IPS-18a (cell line): ENCODE measurements around the gene PODN.

Experiments used
- H3K27ac ChIP-seq: one replicate; pipeline ENCODE4 v1.5.1; 2013; ENCODE audit warnings: low read length
- H3K27me3 ChIP-seq: one replicate; pipeline ENCODE4 v1.6.1; 2013; ENCODE audit warnings: mild to moderate bottlenecking, low read length; ENCODE audit not compliant: control insufficient read depth, insufficient read depth
- H3K36me3 ChIP-seq: one replicate; pipeline ENCODE4 v1.6.1; 2013; ENCODE audit warnings: low read depth, low read length; ENCODE audit not compliant: control insufficient read depth
- H3K4me1 ChIP-seq: one replicate; pipeline ENCODE4 v1.6.1; 2013; ENCODE audit warnings: low read depth, low read length; ENCODE audit not compliant: control insufficient read depth
- H3K4me3 ChIP-seq: one replicate; pipeline ENCODE4 v1.5.1; 2013; ENCODE audit warnings: low read length
- H3K9ac ChIP-seq: one replicate; pipeline ENCODE4 v1.6.1; 2013; ENCODE audit warnings: mild to moderate bottlenecking, low read length, moderate library complexity
- H3K9me3 ChIP-seq: one replicate; pipeline ENCODE4 v1.6.1; 2013; ENCODE audit warnings: low read depth, low read length; ENCODE audit not compliant: control insufficient read depth

Gene PODN

GRCh38 chr1:53134042-53134485 is 72.1 kb downstream of the PODN start:
- Histone ChIP-seq H3K27ac (no peak overlapping the region), H3K4me3 (no peak overlapping the region)

More at GRCh38 chr1:53134042-53134485, 72.1 kb downstream of the PODN start:
- Histone ChIP-seq H3K9me3 (peaks cover 7% of the 10 kb centered on the region), H3K36me3 (no peaks in the 10 kb centered on the region), H3K9ac (no peak overlapping the region), H3K4me1 (no peaks in the 10 kb centered on the region), H3K27me3 (no peaks in the 10 kb centered on the region)
